Body of pancreas (tissue), 4 donors: ENCODE results near the gene RPGRIP1L. TPM values are rescaled to one million over a fixed set of nuclear protein-coding genes. Genes with fewer than 3 reads are reported as not detected.
"Not testable (repeated sequence)": the region's sequence is repeated elsewhere in the genome, so short reads cannot be mapped to it uniquely, and the experiment has no call there.

Experiments used
- ATAC-seq: fragments of 150-250 bp; one replicate; pipeline ENCODE4 v1.9.1; 2016
- DNase-seq, 4 donors: peaks; one replicate each; pipeline ENCODE4 v3.0.0-alpha.2; 2019
- H3K27ac ChIP-seq, 4 donors: fragments of 200-600 bp; sonication (generic); 1 replicate in 3 of 4; 2 replicates in 1 of 4; pipeline versions ENCODE4 v1.5.1 to v1.6.1; 2016 to 2019; ENCODE audit warnings: mild to moderate bottlenecking in 1 of 4, mixed read lengths in 1 of 4, moderate library complexity in 1 of 4
- H3K27me3 ChIP-seq, 2 donors: fragments of 200-600 bp; sonication (generic); one replicate each; pipeline ENCODE4 v1.6.0; 2016; ENCODE audit warnings: mild to moderate bottlenecking in 1 of 2
- H3K36me3 ChIP-seq, 2 donors: fragments of 200-600 bp; sonication (generic); replicated peaks in 1 of 2; 2 replicates each; pipeline ENCODE4 v1.5.1; 2016; ENCODE audit warnings: low read depth in 2 of 2; ENCODE audit not compliant: insufficient read depth in 1 of 2
- H3K4me1 ChIP-seq: fragments of 200-600 bp; sonication (generic); one replicate; pipeline ENCODE4 v1.6.0; 2016
- H3K4me3 ChIP-seq, 2 donors: fragments of 200-600 bp; sonication (generic); 1 replicate in 1 of 2; 2 replicates in 1 of 2; pipeline ENCODE4 v1.5.1; 2016 to 2019
- H3K9me3 ChIP-seq, 3 donors: fragments of 200-600 bp; sonication (generic); 1 replicate in 2 of 3; 2 replicates in 1 of 3; pipeline ENCODE4 v1.5.1; 2016
- CTCF ChIP-seq, 7 experiments: fragments of 450-650 bp in 4 of 7; fragments of 200-600 bp in 3 of 7; sonication (generic) in 3 of 7; IDR thresholded peaks; one replicate each; pipeline ENCODE4 v1.5.1; 2016 to 2019; ENCODE audit warnings: antibody characterized with exemption in 7 of 7
- POLR2A ChIP-seq, 3 donors: fragments of 450-650 bp; IDR thresholded peaks; one replicate each; pipeline ENCODE4 v1.6.1; 2016; ENCODE audit warnings: antibody characterized with exemption in 3 of 3, mild to moderate bottlenecking in 2 of 3
- WGBS, 2 donors: methylation state at CpG; one replicate each; pipeline ENCODE4 v1.1.5; 2017; 5-methylcytosine and 5-hydroxymethylcytosine counted together
- intact Hi-C: fragments of 100-400 bp; cut with DNase I; formaldehyde crosslinking; loops from one replicate; pipeline ENCODE4 v1.15.1; 2023
- total RNA-seq, 2 donors: library from RNA; depleted of rRNA; stranded (reverse); fragments of >200 nt; gene quantifications; one replicate each; pipeline ENCODE4 v1.1.0, GENCODE V29; 2016

Gene RPGRIP1L
- total RNA-seq, 2 donors from 2014 or later, result 2.9 to 4.3 TPM

GRCh38 chr16:53708490-53708889, 4.8 kb upstream of the RPGRIP1L start:
- H3K27ac ChIP-seq, result no peak overlapping the region
- 91 to 94% methylated on average over 2 of the region's 2 CpGs for WGBS, 2 donors
- TF ChIP-seq CTCF (IDR thresholded peaks at IDR 0.05) (no peak), POLR2A (IDR thresholded peaks at IDR 0.05) (no peak)
- H3K36me3 ChIP-seq, result no peaks in the 10 kb centered on the region
- intact Hi-C loops, result no loop called here
- no peaks in the 10 kb centered on the region for H3K27me3 ChIP-seq
- no peak for DNase-seq
- H3K4me1 ChIP-seq, result peaks cover 23% of the 10 kb centered on the region
- H3K4me3 ChIP-seq, result no peak overlapping the region
- no peaks in the 10 kb centered on the region for H3K9me3 ChIP-seq
- ATAC-seq, result no peak

- WGBS, 2 donors, result 69 to 83% methylated on average over 3 of the region's 3 CpGs
- no peaks in the 10 kb centered on the region for H3K9me3 ChIP-seq
These were observed 4.0 kb upstream of the RPGRIP1L start for GRCh38 chr16:53707671-53708070.

GRCh38 chr16:53704445-53704813, 770 bp upstream of the RPGRIP1L start:
- Histone ChIP-seq H3K36me3 (no peaks in the 10 kb centered on the region), H3K4me1 (peaks cover 15% of the 10 kb centered on the region), H3K9me3 (no peaks in the 10 kb centered on the region), H3K27me3 (no peaks in the 10 kb centered on the region), H3K27ac (peak overlapping the region in 3 of 4 donors; percentile 49 to 74 (median 65)), H3K4me3 (peak overlapping the region in 1 of 2 donors; percentile 69)
- no peak for DNase-seq
- no peak for ATAC-seq
- 3 to 8% methylated on average over 6 of the region's 6 CpGs for WGBS, 2 donors
- intact Hi-C loops, result no loop called here
- TF ChIP-seq CTCF (IDR thresholded peaks at IDR 0.05) (no peak), POLR2A (IDR thresholded peaks at IDR 0.05) (no peak)

More at GRCh38 chr16:53707671-53708070, 4.0 kb upstream of the RPGRIP1L start:
- DNase-seq (no peak), ATAC-seq (no peak)
- Histone ChIP-seq H3K4me1 (peaks cover 26% of the 10 kb centered on the region), H3K27ac (no peak overlapping the region), H3K27me3 (no peaks in the 10 kb centered on the region), H3K36me3 (no peaks in the 10 kb centered on the region), H3K4me3 (no peak overlapping the region)
- TF ChIP-seq POLR2A (IDR thresholded peaks at IDR 0.05), result no peak
- no peak for TF ChIP-seq CTCF (IDR thresholded peaks at IDR 0.05)
- intact Hi-C loops, result no loop called here

GRCh38 chr16:53698271-53698670, 5.4 kb downstream of the RPGRIP1L start:
- H3K9me3 ChIP-seq, H3K27ac ChIP-seq, DNase-seq, H3K4me3 ChIP-seq, H3K27me3 ChIP-seq, intact Hi-C loops, H3K36me3 ChIP-seq, H3K4me1 ChIP-seq, ATAC-seq: not testable (repeated sequence)
- WGBS, 2 donors, result 100% methylated on average over 3 of the region's 31 CpGs; no CpG with 5 or more reads in 1 of the 2 donors

- Histone ChIP-seq H3K27ac (no peak overlapping the region), H3K36me3 (no peaks in the 10 kb centered on the region), H3K9me3 (no peaks in the 10 kb centered on the region), H3K4me3 (no peak overlapping the region), H3K27me3 (no peaks in the 10 kb centered on the region), H3K4me1 (no peaks in the 10 kb centered on the region)
- 86 to 100% methylated on average over 1 of the region's 1 CpG for WGBS, 2 donors
- intact Hi-C loops, result no loop called here
- TF ChIP-seq POLR2A (IDR thresholded peaks at IDR 0.05) (no peak), CTCF (IDR thresholded peaks at IDR 0.05) (no peak)
- ATAC-seq (no peak), DNase-seq (no peak)
These were observed 8.6 kb downstream of the RPGRIP1L start for GRCh38 chr16:53695070-53695469.
